Kidney epithelial cell (primary cell): ENCODE measurements around the gene FRMPD2. TPM values are rescaled to one million over a fixed set of nuclear protein-coding genes. Genes with fewer than 3 reads are reported as not detected.

Experiments
- DNase-seq: peaks from one replicate; pipeline ENCODE4 v3.0.0-alpha.2; 2010; ENCODE audit warnings: low read depth
- H3K27me3 ChIP-seq: 2 replicates; pipeline ENCODE4 v1.6.0; 2011; ENCODE audit warnings: low read length; ENCODE audit not compliant: control insufficient read depth, insufficient read depth
- H3K36me3 ChIP-seq: 2 replicates; pipeline ENCODE4 v1.5.1; 2011; ENCODE audit warnings: low read length; ENCODE audit not compliant: control insufficient read depth, insufficient read depth
- H3K4me3 ChIP-seq: 2 replicates; pipeline ENCODE4 v1.5.1; 2011; ENCODE audit warnings: low read depth, mild to moderate bottlenecking, control low read depth, low read length
- CTCF ChIP-seq: IDR thresholded peaks from 2 replicates; pipeline ENCODE4 v1.5.1; 2011; ENCODE audit warnings: mild to moderate bottlenecking, moderate library complexity, low read length, control low read depth, inconsistent platforms; ENCODE audit not compliant: insufficient read depth, poor library complexity, severe bottlenecking
- total RNA-seq: library from RNA; depleted of rRNA; stranded (reverse); fragments of >200 nt; gene quantifications from 2 replicates; pipeline ENCODE4 v1.2.3, GENCODE V29; 2015

FRMPD2 gene
- total RNA-seq, 1 donor from 2014 or later = 0.42 TPM

DNA sequence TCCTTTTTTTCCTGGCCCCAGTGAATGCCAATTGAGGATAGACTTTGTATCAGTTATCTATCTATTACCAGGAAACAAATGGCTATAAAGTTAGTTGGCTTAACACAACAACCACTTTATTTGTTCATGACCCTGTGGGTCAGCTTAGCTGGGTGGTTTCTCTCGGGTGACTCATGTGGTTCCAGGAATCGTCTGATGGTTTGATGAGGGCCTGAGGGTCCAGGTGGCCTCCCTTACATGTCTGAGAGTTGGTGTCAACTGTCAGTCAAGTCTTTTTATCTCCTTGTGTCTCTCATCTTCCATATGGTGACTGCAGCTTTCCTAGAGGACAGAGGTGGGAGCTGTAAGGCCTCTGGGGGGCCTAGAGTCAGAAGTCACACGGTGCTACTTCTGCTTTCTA, 16.7 kb upstream of the FRMPD2 start:
- Histone ChIP-seq H3K27me3 (no peaks in the 10 kb centered on the region), H3K36me3 (no peaks in the 10 kb centered on the region), H3K4me3 (no peak overlapping the region)
- no peak for TF ChIP-seq CTCF
- DNase-seq = no peak

GRCh38 chr10:48290286-48290685, 15.8 kb upstream of the FRMPD2 start:
- Histone ChIP-seq H3K4me3 (no peak overlapping the region), H3K27me3 (peaks cover 2% of the 10 kb centered on the region), H3K36me3 (no peaks in the 10 kb centered on the region)
- TF ChIP-seq CTCF = no peak
- DNase-seq = no peak

GRCh38 chr10:48289501-48290238, 15.2 kb upstream of the FRMPD2 start:
- TF ChIP-seq CTCF = peak; percentile 81
- no peak overlapping the region for H3K4me3 ChIP-seq
- no peaks in the 10 kb centered on the region for H3K36me3 ChIP-seq
- DNase-seq = no peak
- H3K27me3 ChIP-seq = peaks cover 6% of the 10 kb centered on the region

DNA sequence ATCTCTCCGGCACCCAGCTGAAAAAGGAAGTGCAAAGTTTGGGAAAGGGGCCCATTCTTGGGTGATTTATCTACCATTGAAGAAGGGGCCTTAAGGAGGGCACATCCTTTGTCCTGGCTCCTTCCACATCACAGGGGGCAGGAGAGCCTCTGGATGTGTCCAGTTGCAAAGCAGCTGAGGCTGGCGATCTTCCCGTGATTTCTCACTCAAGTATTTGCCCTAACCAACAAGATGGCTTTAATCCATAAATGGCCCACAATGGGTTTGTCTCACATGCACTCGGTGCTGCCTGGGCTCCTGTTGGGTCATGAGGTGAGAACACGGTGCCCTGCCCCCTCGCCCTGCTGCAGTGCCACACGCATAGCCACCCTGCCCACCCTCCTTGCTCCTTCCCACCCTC, 14.2 kb upstream of the FRMPD2 start:
- TF ChIP-seq CTCF = no peak
- Histone ChIP-seq H3K4me3 (no peak overlapping the region), H3K27me3 (peaks cover 9% of the 10 kb centered on the region), H3K36me3 (no peaks in the 10 kb centered on the region)
- DNase-seq = no peak

GRCh38 chr10:48287417-48288391, 13.2 kb upstream of the FRMPD2 start:
- TF ChIP-seq CTCF = no peak
- Histone ChIP-seq H3K4me3 (no peak overlapping the region), H3K36me3 (no peaks in the 10 kb centered on the region), H3K27me3 (peaks cover 9% of the 10 kb centered on the region)
- DNase-seq = peak; percentile 44
